ENCODE results near the gene RUSF1. TPM values are rescaled to one million over a fixed set of nuclear protein-coding genes. Genes with fewer than 3 reads are reported as not detected.

Gene RUSF1
- total and polyA plus RNA-seq, 10 of the 15 experiments (the other 5 are each of a cell fraction or from before 2014, with no cell fraction given), result 0.20 to 46.3 (median 29.7) TPM

- Histone ChIP-seq H3K4me2 (ENCODE audit: control insufficient read depth, insufficient read depth) (peak overlapping the region; percentile 84), H3K9ac (ENCODE audit: control insufficient read depth, insufficient read depth, low read length) (peak overlapping the region; percentile 68), H4K20me1 (ENCODE audit: control insufficient read depth, insufficient read depth) (peaks cover 5% of the 10 kb centered on the region; the same call in 1 of the 2 replicates), H3K4me3 (peak overlapping the region; percentile 95), H3K9me3 (replicated peaks; ENCODE audit: control insufficient read depth, insufficient read depth, low read length) (no peaks in the 10 kb centered on the region), H3K27ac (ENCODE audit: control insufficient read depth, insufficient read depth) (peak overlapping the region; percentile 54), H3K36me3 (ENCODE audit: control insufficient read depth in 2 of 2, insufficient read depth in 2 of 2, low read length in 1 of 2) (peaks cover 0 to 18% of the 10 kb centered on the region in 2 experiments; a peak in 3 of 4 replicates), H3K27me3 (replicated peaks in 1 of 2; ENCODE audit: control insufficient read depth in 2 of 2, insufficient read depth in 2 of 2, low read length in 1 of 2) (no peaks in the 10 kb centered on the region), H3K79me2 (ENCODE audit: control insufficient read depth, insufficient read depth, low read length) (peaks cover 43% of the 10 kb centered on the region), H3K4me1 (ENCODE audit: control insufficient read depth, insufficient read depth, low read length) (peaks cover 14% of the 10 kb centered on the region), H2AFZ (ENCODE audit: control insufficient read depth, low read depth, low read length) (no peak overlapping the region)
- in situ Hi-C loops (cut with MboI), result no loop called here
- ChIA-PET RAD21 (ENCODE audit: unreplicated experiment) (interaction anchor here (0.6 to 4.0 kb wide), 17 partner anchors 15 to 506 kb away, joined by 3 to 21 read pairs (median 3); partner anchors contain the start of genes ITGAX, RUSF1, ZNF646 and ZNF668), CTCF (interaction anchor here (0.7 to 7.0 kb wide), 43 partner anchors 8 to 506 kb away, joined by 3 to 71 read pairs (median 5); partner anchors contain the start of genes PYCARD, RUSF1, TGFB1I1 and ZNF267), POLR2A (interaction anchor here (0.9 to 4.0 kb wide), 7 partner anchors 41 to 466 kb away, joined by 3 to 20 read pairs (median 4); partner anchors contain the start of gene ZNF267), SMC1A (ENCODE audit: uncharacterized antibody, unreplicated experiment) (interaction anchor here (0.9 to 4.1 kb wide), 17 partner anchors 9 to 507 kb away, joined by 3 to 26 read pairs (median 5); partner anchors contain the start of genes ZNF267, ZNF646 and ZNF668)
- peak; percentile 37; the same call in 1 of the 2 replicates for TF ChIP-seq CREB1 (IDR thresholded peaks at IDR 0.05; ENCODE audit: low read depth)
- no peak for TF ChIP-seq NBN (IDR thresholded peaks at IDR 0.05)
- TF ChIP-seq, protein P1, sequence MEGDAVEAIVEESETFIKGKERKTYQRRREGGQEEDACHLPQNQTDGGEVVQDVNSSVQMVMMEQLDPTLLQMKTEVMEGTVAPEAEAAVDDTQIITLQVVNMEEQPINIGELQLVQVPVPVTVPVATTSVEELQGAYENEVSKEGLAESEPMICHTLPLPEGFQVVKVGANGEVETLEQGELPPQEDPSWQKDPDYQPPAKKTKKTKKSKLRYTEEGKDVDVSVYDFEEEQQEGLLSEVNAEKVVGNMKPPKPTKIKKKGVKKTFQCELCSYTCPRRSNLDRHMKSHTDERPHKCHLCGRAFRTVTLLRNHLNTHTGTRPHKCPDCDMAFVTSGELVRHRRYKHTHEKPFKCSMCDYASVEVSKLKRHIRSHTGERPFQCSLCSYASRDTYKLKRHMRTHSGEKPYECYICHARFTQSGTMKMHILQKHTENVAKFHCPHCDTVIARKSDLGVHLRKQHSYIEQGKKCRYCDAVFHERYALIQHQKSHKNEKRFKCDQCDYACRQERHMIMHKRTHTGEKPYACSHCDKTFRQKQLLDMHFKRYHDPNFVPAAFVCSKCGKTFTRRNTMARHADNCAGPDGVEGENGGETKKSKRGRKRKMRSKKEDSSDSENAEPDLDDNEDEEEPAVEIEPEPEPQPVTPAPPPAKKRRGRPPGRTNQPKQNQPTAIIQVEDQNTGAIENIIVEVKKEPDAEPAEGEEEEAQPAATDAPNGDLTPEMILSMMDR (IDR thresholded peaks at IDR 0.05 in 2 of 3, conservative IDR thresholded peaks at IDR 0.05 in 1 of 3; ENCODE audit: control insufficient read depth in 2 of 3, extremely low read depth in 1 of 3, insufficient read depth in 1 of 3, low read depth in 3 of 3, low read length in 3 of 3), result peak; percentile 63 to 72 (median 69)
- TF ChIP-seq SMAD5 (IDR thresholded peaks at IDR 0.05; ENCODE audit: low read depth), result no peak
- TF ChIP-seq SMC3 (IDR thresholded peaks at IDR 0.05; ENCODE audit: borderline replicate concordance, low read length), result peak; percentile 48; the same call in 1 of the 2 replicates
- TF ChIP-seq, protein P2, sequence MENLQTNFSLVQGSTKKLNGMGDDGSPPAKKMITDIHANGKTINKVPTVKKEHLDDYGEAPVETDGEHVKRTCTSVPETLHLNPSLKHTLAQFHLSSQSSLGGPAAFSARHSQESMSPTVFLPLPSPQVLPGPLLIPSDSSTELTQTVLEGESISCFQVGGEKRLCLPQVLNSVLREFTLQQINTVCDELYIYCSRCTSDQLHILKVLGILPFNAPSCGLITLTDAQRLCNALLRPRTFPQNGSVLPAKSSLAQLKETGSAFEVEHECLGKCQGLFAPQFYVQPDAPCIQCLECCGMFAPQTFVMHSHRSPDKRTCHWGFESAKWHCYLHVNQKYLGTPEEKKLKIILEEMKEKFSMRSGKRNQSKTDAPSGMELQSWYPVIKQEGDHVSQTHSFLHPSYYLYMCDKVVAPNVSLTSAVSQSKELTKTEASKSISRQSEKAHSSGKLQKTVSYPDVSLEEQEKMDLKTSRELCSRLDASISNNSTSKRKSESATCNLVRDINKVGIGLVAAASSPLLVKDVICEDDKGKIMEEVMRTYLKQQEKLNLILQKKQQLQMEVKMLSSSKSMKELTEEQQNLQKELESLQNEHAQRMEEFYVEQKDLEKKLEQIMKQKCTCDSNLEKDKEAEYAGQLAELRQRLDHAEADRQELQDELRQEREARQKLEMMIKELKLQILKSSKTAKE (IDR thresholded peaks at IDR 0.05; ENCODE audit: low read depth, poor library complexity, severe bottlenecking), result peak; percentile 40
- TF ChIP-seq RAD21 (IDR thresholded peaks at IDR 0.05; ENCODE audit: insufficient read depth, low read depth, low read length), result peak; percentile 35; the same call in 1 of the 2 replicates
- no peak for DNase-seq (ENCODE audit: low read depth, low spot score)
- intact Hi-C loops (cut with micrococcal nuclease; ENCODE audit: unreplicated experiment), result no loop called here
- peak; percentile 88 for FAIRE-seq
- TSS peak; percentile 77 for BruUV-seq (replicated peaks)
- no peak for ATAC-seq
- WGBS (ENCODE audit: insufficient coverage, insufficient replicate concordance, low lambda C conversion rate, missing lambda C conversion rate), result 12% methylated on average over 8 of the region's 8 CpGs
Measured at GRCh38 chr16:31460582-31461002, 47.6 kb downstream of the RUSF1 start.

Data from GM12878 (cell line).